Natural killer cell treated with Interleukin-12 subunit alpha and Interleukin-12 subunit beta and Interleukin-15 and Interleukin-18, amount 100 ng/mL, for 72 hours (primary cell): Measurements from ENCODE around the gene RELT. TPM values are rescaled to one million over a fixed set of nuclear protein-coding genes. Genes with fewer than 3 reads are reported as not detected.

Experiments
- ATAC-seq, 2 donors: fragments of 150-1000 bp; cut with Tn5 transposase in 1 of 2; sonication (Bioruptor Pico), chemical (Tn5 transposase) in 1 of 2; 2 replicates each; pipeline ENCODE4 v1.10.0; 2021
- DNase-seq: peaks from one replicate; pipeline ENCODE4 v3.0.0; 2022; ENCODE audit warnings: low spot score
- H3K27ac Mint-ChIP-seq, 2 donors: 1 replicate in 1 of 2; 2 replicates in 1 of 2; pipeline ENCODE4 v1.8.0; 2022; ENCODE audit warnings: mixed read lengths in 2 of 2, mild to moderate bottlenecking in 1 of 2, moderate library complexity in 1 of 2
- H3K27me3 Mint-ChIP-seq, 2 donors: 1 replicate in 1 of 2; 2 replicates in 1 of 2; pipeline ENCODE4 v1.8.0; 2022; ENCODE audit warnings: mixed read lengths in 2 of 2
- H3K36me3 Mint-ChIP-seq: one replicate; pipeline ENCODE4 v1.8.0; 2022; ENCODE audit warnings: mixed read lengths
- H3K4me1 Mint-ChIP-seq, 2 donors: 1 replicate in 1 of 2; 2 replicates in 1 of 2; pipeline ENCODE4 v1.8.0; 2022; ENCODE audit warnings: low read depth in 2 of 2, mixed read lengths in 2 of 2, mild to moderate bottlenecking in 1 of 2
- H3K4me3 Mint-ChIP-seq: one replicate; pipeline ENCODE4 v1.8.0; 2022; ENCODE audit warnings: mixed read lengths
- H3K9me3 Mint-ChIP-seq: 2 replicates; pipeline ENCODE4 v1.8.0; 2022; ENCODE audit warnings: mixed read lengths
- total RNA-seq, 2 donors: library from RNA; stranded (reverse); gene quantifications; one replicate each; pipeline ENCODE4 v1.2.3, GENCODE V29; 2022

RELT gene
- total RNA-seq, 2 donors from 2014 or later, result 46.5 to 58.0 TPM

GRCh38 chr11:73386016-73386415 lies 9.8 kb downstream of the RELT start:
- Mint-ChIP-seq H3K27me3 (no peaks in the 10 kb centered on the region), H3K9me3 (no peaks in the 10 kb centered on the region), H3K4me1 (peaks cover 26 to 48% of the 10 kb centered on the region in 2 donors), H3K27ac (peak overlapping the region; percentile 54 to 70), H3K36me3 (no peaks in the 10 kb centered on the region), H3K4me3 (no peak overlapping the region)
- DNase-seq (no peak), ATAC-seq (no peak)

GRCh38 chr11:73386546-73386945 lies 10.3 kb downstream of the RELT start:
- H3K27ac Mint-ChIP-seq, result peak overlapping the region; percentile 54 to 70
- ATAC-seq, result no peak
- no peaks in the 10 kb centered on the region for H3K27me3 Mint-ChIP-seq
- H3K4me3 Mint-ChIP-seq, result no peak overlapping the region
- peaks cover 26 to 46% of the 10 kb centered on the region in 2 donors for H3K4me1 Mint-ChIP-seq
- DNase-seq, result no peak
- no peaks in the 10 kb centered on the region for H3K36me3 Mint-ChIP-seq
- H3K9me3 Mint-ChIP-seq, result no peaks in the 10 kb centered on the region

- peak overlapping the region; percentile 48 to 55 for H3K27ac Mint-ChIP-seq
- no peaks in the 10 kb centered on the region for H3K36me3 Mint-ChIP-seq
- H3K4me3 Mint-ChIP-seq, result no peak overlapping the region
- no peak for ATAC-seq
- no peaks in the 10 kb centered on the region for H3K9me3 Mint-ChIP-seq
- no peak for DNase-seq
- H3K27me3 Mint-ChIP-seq, result no peaks in the 10 kb centered on the region
- peaks cover 26 to 49% of the 10 kb centered on the region in 2 donors for H3K4me1 Mint-ChIP-seq
Measured at GRCh38 chr11:73387594-73388264, 11.5 kb downstream of the RELT start.

- H3K4me3 Mint-ChIP-seq, result no peak overlapping the region
- peaks cover 26 to 46% of the 10 kb centered on the region in 2 donors for H3K4me1 Mint-ChIP-seq
- no peaks in the 10 kb centered on the region for H3K27me3 Mint-ChIP-seq
- peak overlapping the region; percentile 48 to 55 for H3K27ac Mint-ChIP-seq
- no peaks in the 10 kb centered on the region for H3K9me3 Mint-ChIP-seq
- ATAC-seq (no peak), DNase-seq (no peak)
- no peaks in the 10 kb centered on the region for H3K36me3 Mint-ChIP-seq
Measured at GRCh38 chr11:73388265-73389133, 12.3 kb downstream of the RELT start.

GRCh38 chr11:73389134-73389525 lies 12.9 kb downstream of the RELT start:
- Mint-ChIP-seq H3K27me3 (no peaks in the 10 kb centered on the region), H3K9me3 (no peaks in the 10 kb centered on the region), H3K4me1 (peaks cover 26 to 42% of the 10 kb centered on the region in 2 donors), H3K4me3 (no peak overlapping the region), H3K27ac (no peak overlapping the region), H3K36me3 (no peaks in the 10 kb centered on the region)
- no peak for DNase-seq
- no peak for ATAC-seq

- no peak for ATAC-seq
- Mint-ChIP-seq H3K4me1 (peaks cover 21 to 34% of the 10 kb centered on the region in 2 donors), H3K36me3 (no peaks in the 10 kb centered on the region), H3K4me3 (no peak overlapping the region), H3K27me3 (no peaks in the 10 kb centered on the region), H3K27ac (peak overlapping the region in 1 of 2 donors; percentile 13), H3K9me3 (no peaks in the 10 kb centered on the region)
- no peak for DNase-seq
Measured at GRCh38 chr11:73389916-73390315, 13.7 kb downstream of the RELT start.

- Mint-ChIP-seq H3K27ac (no peak overlapping the region), H3K4me3 (no peak overlapping the region), H3K9me3 (no peaks in the 10 kb centered on the region), H3K27me3 (no peaks in the 10 kb centered on the region), H3K36me3 (no peaks in the 10 kb centered on the region), H3K4me1 (peaks cover 13 to 28% of the 10 kb centered on the region in 2 donors)
- ATAC-seq (no peak), DNase-seq (no peak)
Measured at GRCh38 chr11:73390601-73391565, 14.7 kb downstream of the RELT start.

GRCh38 chr11:73391665-73392064 lies 15.5 kb downstream of the RELT start:
- no peak overlapping the region for H3K27ac Mint-ChIP-seq
- ATAC-seq (no peak), DNase-seq (no peak)
- no peak overlapping the region for H3K4me3 Mint-ChIP-seq
- no peaks in the 10 kb centered on the region for H3K9me3 Mint-ChIP-seq
- no peaks in the 10 kb centered on the region for H3K36me3 Mint-ChIP-seq
- H3K4me1 Mint-ChIP-seq, result peaks cover 13 to 23% of the 10 kb centered on the region in 2 donors
- no peaks in the 10 kb centered on the region for H3K27me3 Mint-ChIP-seq

GRCh38 chr11:73392108-73393010 lies 16.2 kb downstream of the RELT start:
- H3K4me3 Mint-ChIP-seq, result no peak overlapping the region
- ATAC-seq (no peak), DNase-seq (no peak)
- H3K27ac Mint-ChIP-seq, result no peak overlapping the region
- no peaks in the 10 kb centered on the region for H3K27me3 Mint-ChIP-seq
- no peaks in the 10 kb centered on the region for H3K36me3 Mint-ChIP-seq
- H3K9me3 Mint-ChIP-seq, result no peaks in the 10 kb centered on the region
- peaks cover 13 to 21% of the 10 kb centered on the region in 2 donors for H3K4me1 Mint-ChIP-seq

GRCh38 chr11:73393011-73393380 lies 16.8 kb downstream of the RELT start:
- H3K4me1 Mint-ChIP-seq, result peaks cover 10 to 19% of the 10 kb centered on the region in 2 donors
- DNase-seq, result no peak
- no peaks in the 10 kb centered on the region for H3K9me3 Mint-ChIP-seq
- no peak overlapping the region for H3K27ac Mint-ChIP-seq
- H3K27me3 Mint-ChIP-seq, result no peaks in the 10 kb centered on the region
- no peaks in the 10 kb centered on the region for H3K36me3 Mint-ChIP-seq
- ATAC-seq, result no peak
- no peak overlapping the region for H3K4me3 Mint-ChIP-seq

- DNase-seq (no peak), ATAC-seq (peak; percentile 45 to 66)
- no peaks in the 10 kb centered on the region for H3K9me3 Mint-ChIP-seq
- no peak overlapping the region for H3K27ac Mint-ChIP-seq
- no peaks in the 10 kb centered on the region for H3K36me3 Mint-ChIP-seq
- H3K27me3 Mint-ChIP-seq, result no peaks in the 10 kb centered on the region
- peaks cover 6 to 15% of the 10 kb centered on the region in 2 donors for H3K4me1 Mint-ChIP-seq
- H3K4me3 Mint-ChIP-seq, result no peak overlapping the region
Measured at GRCh38 chr11:73393479-73394415, 17.5 kb downstream of the RELT start.
